Transverse colon (tissue), 4 donors: ENCODE data around the gene ACE.

ENCODE experiments used
- CTCF ChIP-seq, 5 experiments: fragments of 200-600 bp in 3 of 5; fragments of 450-650 bp in 2 of 5; sonication (generic) in 3 of 5; IDR thresholded peaks; 1 replicate in 2 of 5; 2 replicates in 3 of 5; pipeline ENCODE4 v1.5.1; 2016 to 2017; ENCODE audit warnings: antibody characterized with exemption in 5 of 5, inconsistent platforms in 3 of 5, mild to moderate bottlenecking in 2 of 5, moderate library complexity in 1 of 5
- EP300 ChIP-seq: sonication (generic); formaldehyde crosslinking; IDR thresholded peaks from one replicate; pipeline ENCODE4 v1.6.1; 2017; ENCODE audit warnings: antibody characterized with exemption, low read depth
- POLR2A ChIP-seq: fragments of 450-650 bp; IDR thresholded peaks from one replicate; pipeline ENCODE4 v1.6.1; 2016; ENCODE audit warnings: antibody characterized with exemption, mild to moderate bottlenecking, moderate library complexity
- POLR2AphosphoS5 ChIP-seq, 3 donors: sonication (generic); formaldehyde crosslinking; IDR thresholded peaks; one replicate each; pipeline ENCODE4 v1.6.1; 2016; ENCODE audit warnings: antibody characterized with exemption in 3 of 3

- TF ChIP-seq CTCF (IDR thresholded peaks at IDR 0.05) (no peak), POLR2AphosphoS5 (IDR thresholded peaks at IDR 0.05) (no peak), POLR2A (no peak), EP300 (no peak)
Measured at GRCh38 chr17:63480826-63481487, 4.1 kb downstream of the ACE start.
